HFFc6 (cell line): Measurements from ENCODE around the gene IL5RA. TPM values are rescaled to one million over a fixed set of nuclear protein-coding genes. Genes with fewer than 3 reads are reported as not detected.

Experiments used
- DNase-seq: peaks from one replicate; pipeline ENCODE4 v3.0.0-alpha.2; 2018
- H3K27ac Mint-ChIP-seq: 2 replicates; pipeline ENCODE4 v1.8.0; 2020; ENCODE audit warnings: mild to moderate bottlenecking, mixed read lengths
- H3K27me3 Mint-ChIP-seq: 2 replicates; pipeline ENCODE4 v1.8.0; 2021; ENCODE audit warnings: mild to moderate bottlenecking, moderate library complexity, mixed read lengths; ENCODE audit not compliant: insufficient read depth
- H3K36me3 Mint-ChIP-seq: 2 replicates; pipeline ENCODE4 v1.8.0; 2021; ENCODE audit warnings: low read depth, mixed read lengths
- H3K4me1 Mint-ChIP-seq: 2 replicates; pipeline ENCODE4 v1.8.0; 2020; ENCODE audit warnings: low read depth, mixed read lengths
- H3K4me3 Mint-ChIP-seq: 2 replicates; pipeline ENCODE4 v1.8.0; 2020; ENCODE audit warnings: mild to moderate bottlenecking, moderate library complexity, mixed read lengths
- H3K9me3 Mint-ChIP-seq: 2 replicates; pipeline ENCODE4 v1.8.0; 2020; ENCODE audit warnings: mild to moderate bottlenecking, mixed read lengths
- total RNA-seq, 6 experiments: library from RNA; stranded (reverse); fragmentation: NEBNext Ultra II Directional; extraction: Animal tissue kit (Norgen Biotek cat#: 25700); gene quantifications; 2 replicates in 1 of 6; 3 replicates in 5 of 6; pipeline ENCODE4 v1.2.3, GENCODE V29; 2021
- TF ChIP-seq, protein P1 (sequence below): fragments of 200-600 bp; sonication (generic); IDR thresholded peaks from 2 replicates; pipeline ENCODE4 v1.5.0; 2021; ENCODE audit warnings: antibody characterized with exemption, mild to moderate bottlenecking

The IL5RA gene
- total RNA-seq, 6 experiments from 2014 or later, result not detected

DNA sequence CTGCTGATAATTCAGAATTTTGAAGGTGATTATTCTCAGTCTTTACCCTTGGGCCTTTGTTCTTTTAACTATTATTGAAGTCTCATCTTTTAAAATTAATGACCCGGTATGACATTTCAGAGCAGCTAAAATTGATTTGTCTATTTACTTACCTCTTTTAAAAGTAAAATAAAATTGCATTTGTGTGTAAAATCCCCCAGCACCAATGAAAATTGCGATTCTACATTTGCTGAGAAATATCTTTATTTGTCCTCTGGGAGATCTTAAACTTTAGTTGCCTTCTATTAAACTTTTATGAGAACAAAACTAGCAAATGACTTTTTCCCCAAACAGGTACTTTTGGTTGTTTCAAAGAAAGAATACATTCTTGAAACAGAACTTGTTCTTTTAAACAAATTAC, 7.5 kb upstream of the IL5RA start:
- no peaks in the 10 kb centered on the region for H3K4me1 Mint-ChIP-seq
- no peak for DNase-seq
- H3K36me3 Mint-ChIP-seq, result no peaks in the 10 kb centered on the region
- H3K27me3 Mint-ChIP-seq, result peaks cover 12% of the 10 kb centered on the region
- H3K4me3 Mint-ChIP-seq, result no peak overlapping the region
- TF ChIP-seq, protein P1, sequence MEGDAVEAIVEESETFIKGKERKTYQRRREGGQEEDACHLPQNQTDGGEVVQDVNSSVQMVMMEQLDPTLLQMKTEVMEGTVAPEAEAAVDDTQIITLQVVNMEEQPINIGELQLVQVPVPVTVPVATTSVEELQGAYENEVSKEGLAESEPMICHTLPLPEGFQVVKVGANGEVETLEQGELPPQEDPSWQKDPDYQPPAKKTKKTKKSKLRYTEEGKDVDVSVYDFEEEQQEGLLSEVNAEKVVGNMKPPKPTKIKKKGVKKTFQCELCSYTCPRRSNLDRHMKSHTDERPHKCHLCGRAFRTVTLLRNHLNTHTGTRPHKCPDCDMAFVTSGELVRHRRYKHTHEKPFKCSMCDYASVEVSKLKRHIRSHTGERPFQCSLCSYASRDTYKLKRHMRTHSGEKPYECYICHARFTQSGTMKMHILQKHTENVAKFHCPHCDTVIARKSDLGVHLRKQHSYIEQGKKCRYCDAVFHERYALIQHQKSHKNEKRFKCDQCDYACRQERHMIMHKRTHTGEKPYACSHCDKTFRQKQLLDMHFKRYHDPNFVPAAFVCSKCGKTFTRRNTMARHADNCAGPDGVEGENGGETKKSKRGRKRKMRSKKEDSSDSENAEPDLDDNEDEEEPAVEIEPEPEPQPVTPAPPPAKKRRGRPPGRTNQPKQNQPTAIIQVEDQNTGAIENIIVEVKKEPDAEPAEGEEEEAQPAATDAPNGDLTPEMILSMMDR, result no peak
- no peaks in the 10 kb centered on the region for H3K9me3 Mint-ChIP-seq
- no peak overlapping the region for H3K27ac Mint-ChIP-seq

DNA sequence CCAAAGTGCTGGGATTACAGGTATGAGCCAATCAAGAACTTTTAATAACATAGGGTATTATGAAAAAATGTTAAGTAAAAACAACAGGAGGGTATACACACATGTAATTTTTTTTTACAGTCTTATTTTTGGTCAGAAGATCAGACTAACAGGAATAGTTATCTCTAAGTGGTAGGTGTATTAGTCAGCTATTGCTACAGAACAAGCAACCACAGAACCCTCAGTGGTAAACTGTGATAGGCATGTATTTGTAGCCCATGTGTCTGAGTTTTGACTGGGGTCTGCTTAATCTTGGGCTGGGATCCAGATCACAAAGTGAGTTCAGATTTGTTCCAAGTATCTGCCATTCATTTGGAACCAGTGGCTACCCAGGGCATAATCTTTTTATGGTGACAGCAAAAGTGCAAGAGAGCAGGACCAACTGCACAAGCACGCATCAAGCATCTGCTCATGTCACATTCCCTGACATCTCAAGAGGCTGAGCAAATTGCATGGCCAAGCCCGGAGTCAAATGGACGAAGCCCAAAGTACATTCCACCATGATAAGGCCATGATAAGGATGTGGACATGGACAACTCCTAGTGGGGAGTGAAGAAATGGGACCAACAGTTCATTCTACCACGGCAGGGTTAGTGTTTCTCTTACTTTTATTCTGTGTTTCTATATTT, 3.0 kb upstream of the IL5RA start:
- Mint-ChIP-seq H3K27ac (no peak overlapping the region), H3K4me3 (no peak overlapping the region), H3K36me3 (no peaks in the 10 kb centered on the region), H3K4me1 (no peaks in the 10 kb centered on the region), H3K9me3 (no peaks in the 10 kb centered on the region), H3K27me3 (peaks cover 1% of the 10 kb centered on the region; the same call in 1 of the 2 replicates)
- TF ChIP-seq, protein P1, result no peak
- no peak for DNase-seq

DNA sequence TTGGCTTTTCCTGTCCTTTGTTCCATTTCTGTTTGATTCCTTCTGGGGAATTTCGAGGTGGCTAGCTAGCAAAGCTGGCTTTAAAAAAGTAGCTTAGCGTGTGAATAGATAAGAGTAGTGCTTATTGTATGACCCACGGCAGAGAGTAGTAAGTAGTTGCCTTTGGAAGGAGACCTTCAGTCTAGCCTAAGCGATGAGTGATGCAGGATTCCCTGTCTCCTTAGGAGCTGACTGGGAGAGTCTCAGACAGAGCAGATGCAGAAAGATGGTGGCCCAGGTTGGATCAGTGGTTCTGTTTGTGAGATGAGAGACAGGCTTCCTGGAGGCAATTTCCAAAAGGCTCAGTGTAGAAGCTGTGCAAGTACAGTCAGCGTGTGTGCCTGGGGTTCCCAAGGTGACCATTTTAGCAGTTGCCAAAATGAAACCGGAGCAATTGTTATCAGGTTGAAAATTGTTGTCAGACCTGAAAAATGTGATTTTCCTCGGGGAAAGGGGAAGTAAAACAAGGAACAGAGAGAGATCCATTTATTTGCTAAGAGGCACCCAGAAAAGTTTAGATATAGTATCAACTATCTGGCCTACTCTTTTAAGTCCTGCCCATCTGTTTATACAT, 681 bp upstream of the IL5RA start:
- Mint-ChIP-seq H3K36me3 (no peaks in the 10 kb centered on the region), H3K4me1 (no peaks in the 10 kb centered on the region), H3K27ac (no peak overlapping the region), H3K9me3 (no peaks in the 10 kb centered on the region), H3K27me3 (peaks cover 1% of the 10 kb centered on the region; the same call in 1 of the 2 replicates), H3K4me3 (no peak overlapping the region)
- TF ChIP-seq, protein P1, result no peak
- no peak for DNase-seq

DNA sequence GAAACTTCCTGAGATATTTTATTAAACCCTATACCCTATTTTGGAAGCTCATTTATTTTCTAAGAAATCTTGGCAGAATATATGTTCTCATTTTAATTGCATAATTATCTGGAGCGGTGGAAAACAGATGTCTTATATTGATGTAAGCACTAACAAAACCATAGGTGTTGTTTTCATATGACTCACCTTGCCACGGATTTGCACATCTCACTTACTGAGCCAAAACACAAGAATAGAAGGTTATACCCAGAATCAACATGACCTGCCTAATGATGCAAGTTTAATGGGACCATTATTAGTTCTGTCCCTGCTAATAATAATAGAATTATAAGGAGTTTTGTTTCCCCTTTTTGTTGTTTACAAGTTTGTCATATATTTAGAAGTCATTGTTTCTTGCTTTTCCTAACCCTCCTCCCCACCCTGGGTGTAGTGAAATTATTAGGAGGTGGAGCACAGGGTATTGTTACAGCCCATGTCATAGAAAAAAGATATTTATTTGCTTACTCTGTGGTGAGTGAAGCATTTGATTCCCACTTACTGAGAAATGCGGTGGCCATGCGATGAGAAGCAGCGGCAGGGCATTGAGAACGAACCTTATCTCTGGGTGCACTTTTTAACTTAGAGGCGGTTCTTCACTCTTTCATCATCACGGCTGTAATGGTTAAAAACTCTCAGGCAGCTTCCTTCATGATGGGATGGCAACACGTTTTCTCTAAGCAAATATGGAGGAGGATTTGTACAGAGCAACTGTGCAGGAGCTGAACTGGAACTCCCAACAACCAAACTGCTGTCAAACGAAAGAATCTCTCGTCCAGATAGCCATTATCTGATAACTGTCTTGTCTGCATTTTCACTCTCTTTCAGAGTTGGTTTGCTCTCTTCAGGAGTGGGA, 521 bp downstream of the IL5RA start:
- H3K9me3 Mint-ChIP-seq, result no peaks in the 10 kb centered on the region
- no peak for DNase-seq
- H3K27ac Mint-ChIP-seq, result no peak overlapping the region
- H3K4me3 Mint-ChIP-seq, result no peak overlapping the region
- peaks cover 1% of the 10 kb centered on the region; the same call in 1 of the 2 replicates for H3K27me3 Mint-ChIP-seq
- TF ChIP-seq, protein P1, result no peak
- no peaks in the 10 kb centered on the region for H3K36me3 Mint-ChIP-seq
- no peaks in the 10 kb centered on the region for H3K4me1 Mint-ChIP-seq

DNA sequence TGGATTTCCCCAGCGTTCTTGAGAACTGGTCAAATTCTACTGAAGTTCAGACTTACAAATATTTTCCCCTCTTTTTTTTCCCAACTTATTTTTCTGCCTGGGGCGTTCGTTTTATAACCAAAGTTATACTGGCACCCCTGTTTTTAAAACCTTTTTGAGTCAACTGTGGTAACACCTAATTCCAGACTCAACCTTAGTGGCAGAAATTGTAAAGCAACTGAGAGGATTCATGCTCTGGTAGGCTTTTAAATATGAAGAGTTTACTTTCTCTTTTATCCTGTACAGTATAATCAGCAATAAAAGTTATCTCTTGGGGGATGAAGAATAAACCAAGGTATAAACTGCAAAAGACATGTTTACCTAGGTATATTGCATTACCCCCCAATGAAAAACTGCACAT, 2.3 kb downstream of the IL5RA start:
- DNase-seq, result no peak
- no peaks in the 10 kb centered on the region for H3K9me3 Mint-ChIP-seq
- TF ChIP-seq, protein P1, result no peak
- H3K36me3 Mint-ChIP-seq, result no peaks in the 10 kb centered on the region
- no peak overlapping the region for H3K4me3 Mint-ChIP-seq
- no peak overlapping the region for H3K27ac Mint-ChIP-seq
- no peaks in the 10 kb centered on the region for H3K4me1 Mint-ChIP-seq
- H3K27me3 Mint-ChIP-seq, result peaks cover 1% of the 10 kb centered on the region; the same call in 1 of the 2 replicates
